Medulla oblongata (tissue), 1 donor: ENCODE results near the gene CHAT.

Source experiments
- DNase-seq: peaks from one replicate; pipeline ENCODE4 v3.0.0-alpha.2; 2015; ENCODE audit errors: extremely low spot score

CHAT gene

DNA sequence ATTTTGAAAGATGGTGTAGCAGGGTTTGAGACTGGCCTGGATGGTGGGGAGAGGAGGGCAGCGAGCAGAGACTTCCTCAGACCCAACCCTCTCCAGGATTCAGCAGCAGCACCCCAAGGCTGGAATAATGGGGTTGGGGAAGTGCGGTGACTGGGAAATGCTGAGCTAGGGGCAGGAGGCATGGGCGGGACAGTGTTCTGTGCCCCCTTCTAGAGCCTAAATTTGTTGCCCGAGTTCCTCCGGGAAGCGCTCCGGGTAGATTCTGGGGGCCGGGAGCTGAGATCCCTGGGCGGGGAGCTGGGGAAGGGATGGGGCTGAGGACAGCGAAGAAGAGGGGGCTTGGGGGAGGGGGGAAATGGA is at the start of gene CHAT:
TSS of gene CHAT (plus strand) at position 156 of the 360 bp plus-strand sequence. CDS start at position 309, 153 bp downstream.
- DNase-seq: no peak

- peak; percentile 20 for DNase-seq
These were observed 49.3 kb upstream of the CHAT start for GRCh38 chr10:49564461-49565009.

- no peak for DNase-seq
These were observed 46.0 kb upstream of the CHAT start for GRCh38 chr10:49567810-49568209.

GRCh38 chr10:49568235-49568634 is 45.6 kb upstream of the CHAT start:
- DNase-seq: no peak

DNA sequence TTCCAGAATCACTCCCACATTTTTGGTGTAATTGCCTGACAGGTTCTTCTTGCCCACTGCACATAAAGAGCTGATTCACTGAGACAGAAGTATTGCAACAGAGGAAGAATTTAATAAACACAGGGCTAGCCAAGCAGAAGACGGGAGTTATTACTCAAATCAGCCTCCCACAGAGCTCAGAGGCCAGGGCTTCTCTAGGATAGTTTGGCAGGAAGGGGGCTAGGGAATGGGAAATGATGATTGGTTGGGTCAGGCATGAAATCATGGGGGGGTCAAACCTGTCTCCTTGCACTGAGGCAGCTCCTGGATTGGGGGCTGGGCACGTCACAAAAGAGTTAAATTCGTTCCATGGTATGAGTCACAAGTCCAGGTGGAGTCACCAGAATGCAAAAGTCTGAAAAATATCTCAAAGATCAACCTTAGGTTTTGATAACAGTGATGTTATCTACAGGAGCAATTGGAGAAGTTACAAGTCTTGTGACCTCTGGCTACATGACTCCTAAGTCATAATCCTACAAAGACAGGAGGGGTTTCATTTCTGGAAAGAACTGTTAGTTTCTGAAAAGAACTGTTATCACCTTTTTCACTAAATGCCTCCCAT is 44.7 kb upstream of the CHAT start:
- DNase-seq: no peak

DNA sequence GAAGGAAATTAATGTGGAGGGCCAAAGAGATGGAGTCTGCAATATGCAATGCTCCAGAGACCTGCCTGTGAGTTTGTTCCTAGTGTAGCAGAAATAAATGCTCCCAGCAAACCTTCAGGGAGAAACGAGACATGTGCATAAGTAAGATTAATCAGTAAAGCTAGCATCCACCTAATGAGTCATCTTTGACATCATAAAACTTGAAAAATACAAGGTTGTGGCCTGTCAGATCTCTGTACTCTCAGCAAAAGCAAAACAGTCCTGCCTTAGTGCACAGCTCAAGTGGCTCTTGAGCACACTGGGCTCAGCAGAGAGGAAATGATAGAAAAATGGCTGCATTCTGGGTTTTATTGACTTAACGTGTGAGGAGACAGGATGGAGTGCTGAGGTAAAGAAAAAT is 42.4 kb upstream of the CHAT start:
- no peak for DNase-seq

- DNase-seq: no peak
These were observed 41.2 kb upstream of the CHAT start for GRCh38 chr10:49572594-49573114.

DNA sequence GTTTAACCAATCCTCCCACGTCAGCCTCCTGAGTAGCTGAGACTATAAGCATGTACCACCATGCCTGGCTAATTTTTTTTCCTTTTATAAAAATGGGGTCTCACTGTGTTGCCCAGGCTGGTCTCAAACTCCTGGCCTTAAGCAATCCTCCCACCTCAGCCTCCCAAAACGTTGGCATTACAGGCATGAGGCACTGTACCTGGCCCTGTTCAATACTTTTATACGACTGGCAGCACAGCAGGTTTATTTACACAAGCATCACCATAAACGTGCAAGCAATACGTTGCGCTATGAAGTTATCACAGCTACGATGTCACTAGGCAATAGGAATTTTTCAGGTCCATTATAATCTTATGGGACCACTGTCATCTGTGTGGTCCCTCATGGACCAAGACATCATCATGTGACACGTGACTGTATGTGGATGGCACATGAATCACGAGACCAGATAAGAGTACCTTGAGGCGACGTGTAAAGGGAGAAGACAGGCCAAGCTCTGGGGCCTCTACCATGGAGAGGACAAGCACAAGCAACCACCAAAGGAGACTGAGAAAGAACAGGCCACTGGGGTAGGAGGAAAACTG is 38.3 kb upstream of the CHAT start:
- no peak for DNase-seq

- DNase-seq: no peak
These were observed 36.5 kb upstream of the CHAT start for GRCh38 chr10:49577182-49577925.

- DNase-seq: no peak
These were observed 35.4 kb upstream of the CHAT start for GRCh38 chr10:49578392-49578791.

DNA sequence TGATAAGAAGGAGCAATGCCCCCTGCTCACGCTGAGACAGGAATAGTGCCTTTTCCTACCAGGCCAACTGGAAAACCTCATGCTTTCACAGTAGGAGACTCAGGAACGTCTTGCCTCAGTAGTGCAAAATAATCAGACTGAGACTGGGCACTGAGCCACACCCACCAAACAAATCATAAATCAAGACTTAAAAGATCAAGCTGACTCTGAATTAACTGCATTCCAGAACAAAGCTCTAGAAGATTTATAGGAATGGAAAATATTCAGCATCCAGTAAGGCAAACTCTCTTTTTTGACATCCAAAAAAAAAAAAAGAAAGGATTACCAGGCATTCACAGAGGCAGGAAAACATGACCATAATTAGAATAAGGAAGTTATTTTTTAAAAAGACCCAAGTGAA is 34.2 kb upstream of the CHAT start:
- DNase-seq: no peak

DNA sequence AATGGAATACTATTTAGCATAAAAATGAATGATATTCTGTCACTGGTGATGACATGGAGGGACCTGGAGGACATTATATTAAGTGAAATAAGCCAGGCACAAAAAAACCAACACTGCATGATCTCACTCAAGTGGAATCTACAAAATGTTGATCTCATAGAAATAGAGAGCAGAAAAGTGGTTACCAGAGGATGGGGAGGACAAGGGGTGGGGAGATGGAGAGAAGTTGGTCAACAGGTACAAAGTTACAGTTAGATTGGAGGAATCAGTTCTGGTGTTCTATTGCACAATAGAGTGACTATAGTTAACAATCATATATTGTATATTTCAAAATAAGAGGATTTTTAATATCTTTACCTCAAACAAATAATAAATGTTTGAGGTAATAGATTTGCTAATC is 28.4 kb upstream of the CHAT start:
- DNase-seq: no peak

DNA sequence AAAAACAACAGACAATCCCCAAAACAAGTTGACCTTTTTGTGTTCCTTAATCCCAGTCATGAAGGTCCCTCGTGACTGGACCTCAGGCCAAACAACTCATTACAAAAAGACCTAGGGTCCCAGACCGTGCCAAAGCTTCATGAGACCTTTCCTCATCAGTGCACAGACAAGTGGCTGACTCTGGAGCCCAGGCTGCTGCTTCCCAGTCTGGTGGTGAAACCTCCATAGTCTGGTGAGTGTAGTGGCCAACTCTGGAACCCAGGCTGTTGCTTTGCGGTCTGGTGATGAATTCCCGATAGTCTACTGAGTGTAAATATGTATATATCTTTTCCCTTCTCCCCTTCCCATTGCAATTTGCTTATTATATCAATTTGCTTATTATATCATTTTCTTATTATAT is 25.9 kb upstream of the CHAT start:
- no peak for DNase-seq

DNA sequence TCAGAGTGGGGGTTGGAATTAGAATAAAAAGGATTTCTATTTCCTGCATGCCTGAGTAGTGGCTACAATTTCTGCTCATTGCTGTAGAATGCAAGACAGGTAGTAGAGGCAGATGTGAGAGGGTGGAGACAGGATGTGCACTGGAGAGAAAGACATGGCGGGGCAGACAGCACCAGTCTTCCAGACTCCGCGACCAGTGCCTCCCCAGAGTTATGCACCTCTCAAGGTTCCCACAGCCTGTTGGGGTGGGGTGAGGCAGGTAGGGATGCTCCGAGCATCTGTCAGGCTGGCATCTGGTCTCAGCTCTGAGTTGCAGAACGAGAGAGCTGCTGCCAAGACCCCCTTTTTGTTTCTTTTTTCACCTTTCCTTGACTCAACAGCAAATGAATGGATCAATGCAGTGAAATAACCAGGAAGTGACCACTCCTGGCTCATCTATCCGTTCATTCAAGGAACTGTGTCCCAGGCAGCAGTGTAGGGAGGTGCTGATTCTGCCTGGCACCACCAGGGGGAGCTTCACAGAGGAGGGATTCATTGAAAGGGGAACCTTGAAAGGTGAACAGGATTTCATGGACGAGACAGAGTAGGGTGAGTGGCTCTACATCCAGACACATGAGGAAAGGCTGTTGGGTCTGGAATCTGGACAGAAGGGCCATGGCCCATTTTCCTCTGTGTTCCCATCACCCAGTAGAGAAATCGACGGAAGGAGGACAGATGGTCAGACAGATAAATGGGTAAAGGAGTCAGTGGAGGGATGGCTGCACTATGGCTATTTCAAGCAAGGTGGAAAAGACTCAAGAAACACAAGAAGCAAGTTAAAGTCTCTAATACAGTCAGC is 20.9 kb upstream of the CHAT start:
- DNase-seq: peak; percentile 74

GRCh38 chr10:49593564-49593875 is 20.3 kb upstream of the CHAT start:
- no peak for DNase-seq

DNA sequence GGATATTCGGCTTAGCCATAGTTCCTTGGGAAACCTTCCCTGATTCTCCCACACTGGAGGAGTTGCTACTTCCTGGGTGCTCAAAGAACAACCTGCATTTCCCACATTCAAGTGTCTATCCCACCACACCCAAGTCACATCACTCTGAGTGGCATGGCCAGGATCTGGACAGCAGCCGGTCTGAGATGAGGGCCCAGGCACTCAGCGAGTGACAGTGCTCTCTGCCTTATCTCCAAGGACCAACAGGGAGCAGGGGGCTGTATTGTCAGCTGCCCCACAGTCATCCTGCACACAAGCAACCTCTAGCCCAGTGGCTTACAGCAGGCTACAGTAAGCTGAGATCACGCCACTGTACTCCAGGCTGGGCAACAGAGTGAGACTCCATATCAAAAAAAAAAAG is 19.8 kb upstream of the CHAT start:
- no peak for DNase-seq

DNA sequence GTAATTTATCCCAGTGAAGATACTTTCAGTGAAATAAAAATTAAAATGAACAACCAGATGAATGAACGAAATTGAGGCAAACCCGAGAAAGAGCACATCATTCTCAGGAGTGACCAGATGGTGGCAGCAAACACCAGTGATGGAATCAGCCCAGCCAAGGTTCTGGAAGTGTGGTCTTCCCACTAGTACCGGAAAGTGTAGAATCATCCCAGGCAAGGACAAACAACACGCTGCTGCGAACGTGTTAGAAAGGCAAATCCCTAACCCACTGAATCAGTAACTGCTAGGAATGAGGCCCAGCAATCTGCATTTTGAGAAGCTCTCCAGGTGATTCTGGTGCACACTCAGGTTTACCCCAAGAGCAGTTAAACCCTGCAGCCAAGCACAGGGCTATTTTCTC is 19.2 kb upstream of the CHAT start:
- peak; percentile 69 for DNase-seq

GRCh38 chr10:49595003-49595712 is 18.7 kb upstream of the CHAT start:
- no peak for DNase-seq

DNA sequence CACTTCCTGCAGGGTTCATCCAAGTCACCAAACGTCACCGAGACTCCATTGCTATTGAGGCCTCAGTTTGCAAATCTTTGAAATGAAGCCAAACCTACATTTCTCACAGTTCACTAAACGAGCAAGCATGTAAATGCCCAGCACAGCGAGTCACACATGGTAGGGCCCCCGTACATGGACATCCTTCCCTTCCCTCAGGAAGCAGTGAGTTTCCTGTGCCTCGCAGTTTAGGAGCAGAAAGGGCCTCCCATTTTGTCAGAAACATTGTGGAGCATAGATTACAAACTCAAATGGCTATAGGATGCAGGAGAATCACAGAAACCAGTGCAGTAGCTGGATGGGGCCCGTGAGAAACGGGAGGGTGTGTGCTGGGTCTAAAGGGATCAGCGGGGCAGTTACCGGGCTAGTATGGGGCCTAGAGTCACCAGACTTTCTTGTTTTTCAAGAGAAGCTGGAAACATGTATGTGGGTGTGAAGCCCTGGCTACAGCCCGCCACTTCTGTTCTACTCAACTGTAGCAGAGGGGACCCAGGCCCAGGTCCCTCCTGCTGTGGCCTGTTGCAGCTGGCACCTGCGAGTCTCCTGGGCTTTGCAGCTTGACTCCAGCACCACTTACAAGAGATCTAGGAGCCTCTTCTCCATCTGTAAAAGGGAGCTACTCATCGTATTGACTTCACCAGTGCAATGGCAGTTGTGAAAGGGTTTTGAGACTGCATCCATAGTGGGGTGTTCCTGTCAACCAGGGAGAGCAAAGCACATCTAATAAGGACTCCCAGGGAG is 17.9 kb upstream of the CHAT start:
- no peak for DNase-seq

- no peak for DNase-seq
These were observed 17.4 kb upstream of the CHAT start for GRCh38 chr10:49596493-49596809.

GRCh38 chr10:49596836-49597235 is 17.0 kb upstream of the CHAT start:
- no peak for DNase-seq
